GM12892 (cell line): ENCODE results near the gene MACROD2.

Experiments
- POLR2A ChIP-seq: IDR thresholded peaks from 2 replicates; pipeline ENCODE4 v1.6.1; 2011; ENCODE audit warnings: low read depth, low read length, control low read depth
- TAF1 ChIP-seq: IDR thresholded peaks from 2 replicates; pipeline ENCODE4 v1.6.1; 2011; ENCODE audit warnings: low read depth, mild to moderate bottlenecking, control low read depth, low read length, borderline replicate concordance

DNA sequence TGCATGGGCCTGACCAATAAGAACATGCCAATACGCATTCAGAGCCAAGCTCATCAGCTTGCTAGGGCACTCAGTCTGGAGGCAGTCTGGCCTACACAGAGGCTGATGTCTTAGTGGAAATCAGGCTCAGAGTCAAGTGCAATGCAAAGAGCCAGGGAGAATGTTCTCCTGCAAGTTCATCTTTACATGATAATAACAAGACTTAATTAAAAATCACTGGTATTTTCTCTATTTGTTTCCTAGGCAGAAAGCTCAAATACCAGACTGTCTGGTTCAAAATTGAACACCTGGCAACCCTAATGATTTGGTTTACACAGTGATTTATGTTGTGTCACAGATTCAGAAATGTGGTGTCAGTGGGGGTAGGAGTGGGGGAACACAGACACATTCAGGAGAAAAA, 1031.4 kb downstream of the MACROD2 start:
- TF ChIP-seq POLR2A, result no peak
- no peak for TF ChIP-seq TAF1
